Lung (tissue), 12 donors: ENCODE results near the gene KIAA1671. TPM values are rescaled to one million over a fixed set of nuclear protein-coding genes. Genes with fewer than 3 reads are reported as not detected.
A peak's percentile ranks its signal among the peaks of the same experiment; 100 is the strongest.

Experiments used
- ATAC-seq: fragments of 200-7000 bp; cut with Tn5 transposase; one replicate; pipeline ENCODE4 v1.9.1; 2020; ENCODE audit warnings: moderate number of reproducible peaks; ENCODE audit not compliant: insufficient read depth, low FRiP score
- DNase-seq, 3 donors: peaks; one replicate each; pipeline ENCODE4 v3.0.0-alpha.2; 2013 to 2017
- H3K27ac ChIP-seq, 2 donors: one replicate each; pipeline ENCODE4 v1.5.1; 2013; ENCODE audit warnings: mild to moderate bottlenecking in 2 of 2, moderate library complexity in 2 of 2, control low read depth in 1 of 2, inconsistent platforms in 1 of 2, low read depth in 1 of 2, low read length in 1 of 2
- H3K27me3 ChIP-seq, 3 donors: one replicate each; pipeline ENCODE4 v1.5.1; 2013; ENCODE audit warnings: low read length in 2 of 3; ENCODE audit not compliant: control insufficient read depth in 3 of 3, insufficient read depth in 3 of 3
- H3K36me3 ChIP-seq, 4 donors: one replicate each; pipeline ENCODE4 v1.5.1; 2013; ENCODE audit warnings: low read length in 4 of 4, mild to moderate bottlenecking in 1 of 4, moderate library complexity in 1 of 4; ENCODE audit not compliant: control insufficient read depth in 4 of 4, insufficient read depth in 4 of 4
- H3K4me1 ChIP-seq, 5 donors: one replicate each; pipeline ENCODE4 v1.5.1; 2013; ENCODE audit warnings: low read length in 5 of 5, mild to moderate bottlenecking in 2 of 5, moderate library complexity in 1 of 5; ENCODE audit not compliant: control insufficient read depth in 5 of 5, insufficient read depth in 5 of 5
- H3K4me3 ChIP-seq: one replicate; pipeline ENCODE4 v1.5.1; 2013; ENCODE audit warnings: mild to moderate bottlenecking, control low read depth, moderate library complexity
- H3K9ac ChIP-seq, 2 donors: one replicate each; pipeline ENCODE4 v1.5.1; 2013; ENCODE audit warnings: low read length in 2 of 2, control low read depth in 1 of 2; ENCODE audit not compliant: insufficient read depth in 1 of 2
- H3K9me3 ChIP-seq, 4 donors: one replicate each; pipeline ENCODE4 v1.5.1; 2013; ENCODE audit warnings: low read length in 3 of 4, mild to moderate bottlenecking in 1 of 4, moderate library complexity in 1 of 4; ENCODE audit not compliant: control insufficient read depth in 4 of 4, insufficient read depth in 3 of 4
- CTCF ChIP-seq: IDR thresholded peaks from 2 replicates; pipeline ENCODE4 v1.5.1; 2012; ENCODE audit warnings: mild to moderate bottlenecking; ENCODE audit errors: control extremely low read depth, extremely low read depth
- WGBS, 2 donors: extraction: QIAGEN DNeasy Blood & Tissue Kit; methylation state at CpG; one replicate each; pipeline ENCODE4 v1.1.7; 2013; 5-methylcytosine and 5-hydroxymethylcytosine counted together
- polyA plus RNA-seq, 2 donors: library from polyadenylated mRNA; stranded (reverse); fragments of 200-250 nt; gene quantifications; one replicate each; pipeline ENCODE4 v1.2.1, GENCODE V29; 2013
- total RNA-seq, 2 donors: library from RNA; depleted of rRNA in 1 of 2; stranded (reverse); fragments of >200 nt in 1 of 2; gene quantifications; one replicate each; pipeline ENCODE4 v1.2.1, GENCODE V29; 2014 to 2021
- donor health status: control.
- donor health status: control.
- donor health status: Bipolar disorder and iron deficiency.
- donor health status: healthy.
- donor health status: DM: yes; HTN: yes; CAD: no.

The KIAA1671 gene
- total and polyA plus RNA-seq, 4 donors = 7.6 to 44.6 (median 24.0) TPM

GRCh38 chr22:24984122-24984521 lies 31.6 kb downstream of the KIAA1671 start:
- H3K27me3 ChIP-seq = no peaks in the 10 kb centered on the region
- 95 to 100% methylated on average over 1 of the region's 1 CpG for WGBS, 2 donors
- no peak for TF ChIP-seq CTCF
- no peak overlapping the region for H3K9ac ChIP-seq
- ATAC-seq (no peak), DNase-seq (no peak)
- peak overlapping the region in 1 of 2 donors; percentile 56 for H3K27ac ChIP-seq
- H3K9me3 ChIP-seq = peaks cover 0 to 1% (median 0%) of the 10 kb centered on the region in 4 donors
- H3K4me3 ChIP-seq = no peak overlapping the region
- no peaks in the 10 kb centered on the region for H3K36me3 ChIP-seq
- peaks cover 0 to 15% (median 0%) of the 10 kb centered on the region in 5 donors for H3K4me1 ChIP-seq

DNA sequence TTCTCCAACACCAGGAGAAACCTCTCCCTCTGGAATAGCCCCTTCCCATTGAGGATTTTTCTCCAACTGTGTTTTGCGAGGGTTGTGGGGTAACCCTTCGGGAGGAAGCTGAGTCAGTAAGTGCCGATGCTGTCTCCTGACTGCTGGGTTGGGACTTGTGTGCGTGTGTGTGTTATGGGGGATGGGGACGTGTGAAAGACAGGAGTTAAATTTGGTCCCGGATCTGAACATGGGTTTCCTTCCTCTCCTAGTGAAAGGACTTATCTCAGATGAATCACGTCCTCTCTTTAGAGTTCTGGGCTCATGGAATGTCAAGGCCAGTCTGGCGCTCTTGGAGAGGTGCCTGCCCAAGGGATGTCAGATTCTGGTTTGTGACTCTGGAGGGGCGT lies 33.3 kb downstream of the KIAA1671 start:
- no peaks in the 10 kb centered on the region for H3K36me3 ChIP-seq
- 27 to 39% methylated on average over 9 of the region's 9 CpGs for WGBS, 2 donors
- peaks cover 0 to 1% (median 0%) of the 10 kb centered on the region in 4 donors for H3K9me3 ChIP-seq
- peak; percentile 16 to 56 (median 44) for DNase-seq
- H3K27me3 ChIP-seq = no peaks in the 10 kb centered on the region
- H3K9ac ChIP-seq = no peak overlapping the region
- H3K4me1 ChIP-seq = peaks cover 0 to 27% (median 0%) of the 10 kb centered on the region in 5 donors
- H3K4me3 ChIP-seq = no peak overlapping the region
- H3K27ac ChIP-seq = peak overlapping the region; percentile 68 to 85
- no peak for TF ChIP-seq CTCF
- ATAC-seq = peak; percentile 44

GRCh38 chr22:24986816-24987215 lies 34.3 kb downstream of the KIAA1671 start:
- H3K4me1 ChIP-seq = peaks cover 0 to 24% (median 0%) of the 10 kb centered on the region in 5 donors
- TF ChIP-seq CTCF = no peak
- H3K27me3 ChIP-seq = no peaks in the 10 kb centered on the region
- no peak for DNase-seq
- peak overlapping the region in 1 of 2 donors; percentile 72 for H3K27ac ChIP-seq
- WGBS, 2 donors = 64 to 85% methylated on average over 4 of the region's 4 CpGs
- peaks cover 0 to 1% (median 0%) of the 10 kb centered on the region in 4 donors for H3K9me3 ChIP-seq
- ATAC-seq = no peak
- no peak overlapping the region for H3K9ac ChIP-seq
- no peak overlapping the region for H3K4me3 ChIP-seq
- no peaks in the 10 kb centered on the region for H3K36me3 ChIP-seq

DNA sequence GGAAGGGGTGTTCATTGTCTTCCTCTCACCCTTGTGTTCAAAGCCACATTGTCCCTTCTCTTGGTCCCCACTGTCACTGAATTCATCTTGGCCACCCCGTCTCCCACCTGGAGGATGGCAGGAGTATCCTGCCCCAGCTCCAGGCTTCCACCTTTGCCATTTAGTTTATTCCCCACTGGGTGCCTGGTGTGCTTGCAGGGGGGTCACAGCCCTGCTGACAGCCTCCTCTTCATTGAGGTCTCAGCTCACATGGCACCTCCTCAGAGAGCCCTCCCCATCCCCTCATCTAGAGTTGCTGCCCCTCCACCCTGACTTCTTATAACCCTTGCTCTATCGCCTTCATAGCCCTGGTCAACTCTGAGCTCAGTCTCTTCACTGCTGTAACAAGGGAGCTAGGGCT lies 36.6 kb downstream of the KIAA1671 start:
- ATAC-seq = no peak
- Histone ChIP-seq H3K36me3 (no peaks in the 10 kb centered on the region), H3K9ac (no peak overlapping the region), H3K9me3 (peaks cover 0 to 1% (median 0%) of the 10 kb centered on the region in 4 donors), H3K4me3 (no peak overlapping the region), H3K27ac (peak overlapping the region in 1 of 2 donors; percentile 55), H3K27me3 (no peaks in the 10 kb centered on the region), H3K4me1 (peaks cover 0 to 24% (median 0%) of the 10 kb centered on the region in 5 donors)
- DNase-seq = no peak
- TF ChIP-seq CTCF = no peak
- 83 to 88% methylated on average over 2 of the region's 2 CpGs for WGBS, 2 donors
